ENCODE measurements around the gene CBLL1.

Gene CBLL1

DNA sequence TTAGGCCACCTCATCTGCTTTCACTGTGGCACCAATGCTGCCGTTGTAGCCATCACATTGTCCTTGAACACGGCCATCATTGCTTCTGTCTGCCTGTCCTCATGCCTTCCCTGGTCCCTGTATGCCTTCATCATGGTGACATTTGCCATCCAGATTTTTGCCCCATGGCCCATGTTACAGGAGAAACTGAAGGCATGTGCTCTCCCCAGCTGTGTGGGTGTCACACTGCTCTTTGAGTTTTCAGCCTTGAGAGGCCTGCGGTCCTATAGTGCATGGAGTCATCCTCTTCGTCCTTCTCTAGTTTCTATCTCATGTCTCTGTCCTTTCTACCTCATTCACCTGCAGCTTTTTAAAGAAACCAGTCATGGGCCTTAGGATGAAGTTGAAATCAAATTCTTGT is 65.2 kb downstream of the CBLL1 start:
- Mint-ChIP-seq H3K9me3 (no peaks in the 10 kb centered on the region), H3K27me3 (ENCODE audit: low read depth) (peaks cover 4% of the 10 kb centered on the region), H3K4me3 (no peak overlapping the region), H3K36me3 (ENCODE audit: low read depth) (no peaks in the 10 kb centered on the region), H3K4me1 (ENCODE audit: low read depth) (no peaks in the 10 kb centered on the region), H3K27ac (no peak overlapping the region)
- no peak for DNase-seq (ENCODE audit: low spot score)

DNA sequence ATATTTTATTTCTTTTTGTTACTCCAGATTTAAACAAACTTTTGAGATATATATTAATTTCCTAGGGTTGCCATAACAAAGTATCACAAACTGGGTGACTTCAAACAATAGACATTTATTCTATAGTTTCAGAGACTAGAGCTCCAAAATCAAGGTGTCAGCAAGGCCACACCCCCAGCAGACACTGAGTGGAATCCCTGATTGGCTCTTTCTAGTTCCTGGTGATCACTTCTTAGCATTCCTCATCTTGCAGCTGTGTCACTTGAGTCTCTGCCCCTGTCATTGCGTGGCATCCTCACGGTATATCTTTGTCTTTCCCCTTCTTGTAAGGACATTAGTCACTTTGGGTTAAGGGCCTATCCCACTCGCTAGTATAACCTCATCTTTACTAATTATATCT is 66.7 kb downstream of the CBLL1 start:
- Mint-ChIP-seq H3K4me3 (no peak overlapping the region), H3K9me3 (no peaks in the 10 kb centered on the region), H3K27ac (no peak overlapping the region), H3K4me1 (ENCODE audit: low read depth) (peaks cover 5% of the 10 kb centered on the region), H3K27me3 (ENCODE audit: low read depth) (no peaks in the 10 kb centered on the region), H3K36me3 (ENCODE audit: low read depth) (no peaks in the 10 kb centered on the region)
- DNase-seq (ENCODE audit: low spot score) = no peak

Data from T-helper 2 cell treated with Interferon-gamma antibody and Interleukin-4, amounts not matched to agents 5 μg/mL and 100 μg/mL, for 36 hours (primary cell).